Stimulated activated CD4-positive, alpha-beta T cell treated with anti-CD3 and anti-CD28 coated beads, Interleukin-4, amount 100 ng/mL, for 48 hours (primary cell): ENCODE data around the gene SHROOM2.

Experiments used
- DNase-seq, 2 donors: peaks; one replicate each; pipeline ENCODE4 v3.0.0-alpha.2; 2020; ENCODE audit warnings: low read depth in 2 of 2

SHROOM2 gene

GRCh38 chrX:9895225-9895912, 109.1 kb downstream of the SHROOM2 start:
- no peak for DNase-seq

GRCh38 chrX:9897761-9898161, 111.5 kb downstream of the SHROOM2 start:
- DNase-seq = no peak

- peak in 1 of 2 donors; percentile 4 for DNase-seq
Measured at GRCh38 chrX:9899640-9900111, 113.4 kb downstream of the SHROOM2 start.

GRCh38 chrX:9902656-9903055, 116.4 kb downstream of the SHROOM2 start:
- no peak for DNase-seq

GRCh38 chrX:9903146-9903545, 116.9 kb downstream of the SHROOM2 start:
- DNase-seq = no peak

GRCh38 chrX:9905288-9905687, 119.1 kb downstream of the SHROOM2 start:
- DNase-seq = no peak

GRCh38 chrX:9905721-9906120, 119.5 kb downstream of the SHROOM2 start:
- no peak for DNase-seq

- no peak for DNase-seq
Measured at GRCh38 chrX:9906919-9907318, 120.7 kb downstream of the SHROOM2 start.

GRCh38 chrX:9907645-9908387, 121.6 kb downstream of the SHROOM2 start:
- DNase-seq = no peak

- no peak for DNase-seq
Measured at GRCh38 chrX:9909254-9909653, 123.0 kb downstream of the SHROOM2 start.

- DNase-seq = no peak
Measured at GRCh38 chrX:9911487-9911886, 125.3 kb downstream of the SHROOM2 start.

GRCh38 chrX:9912351-9913145, 126.3 kb downstream of the SHROOM2 start:
- DNase-seq = no peak

GRCh38 chrX:9913146-9913433, 126.9 kb downstream of the SHROOM2 start:
- no peak for DNase-seq

- DNase-seq = no peak
Measured at GRCh38 chrX:9917861-9918260, 131.6 kb downstream of the SHROOM2 start.

- DNase-seq = no peak
Measured at GRCh38 chrX:9919632-9920172, 133.5 kb downstream of the SHROOM2 start.

GRCh38 chrX:9921407-9921806, 135.2 kb downstream of the SHROOM2 start:
- no peak for DNase-seq

GRCh38 chrX:9923357-9923756, 137.1 kb downstream of the SHROOM2 start:
- no peak for DNase-seq

- DNase-seq = no peak
Measured at GRCh38 chrX:9926002-9926401, 139.8 kb downstream of the SHROOM2 start.

GRCh38 chrX:9927698-9928482, 141.7 kb downstream of the SHROOM2 start:
- DNase-seq = no peak

- DNase-seq = no peak
Measured at GRCh38 chrX:9935436-9935835, 149.2 kb downstream of the SHROOM2 start.

GRCh38 chrX:9937761-9938160, 151.5 kb downstream of the SHROOM2 start:
- no peak for DNase-seq

- DNase-seq = no peak
Measured at GRCh38 chrX:9938516-9938915, 152.3 kb downstream of the SHROOM2 start.
